C4-2B (cell line): ENCODE data around the gene MTA3.

ENCODE experiments used
- ZFX ChIP-seq: fragments of 450-650 bp; IDR thresholded peaks from 2 replicates; pipeline ENCODE4 v1.6.1; 2017
- TF ChIP-seq, protein P1 (sequence below): fragments of 450-650 bp; conservative IDR thresholded peaks from 2 replicates; pipeline ENCODE4 v1.5.1; 2017; ENCODE audit warnings: mild to moderate bottlenecking

DNA sequence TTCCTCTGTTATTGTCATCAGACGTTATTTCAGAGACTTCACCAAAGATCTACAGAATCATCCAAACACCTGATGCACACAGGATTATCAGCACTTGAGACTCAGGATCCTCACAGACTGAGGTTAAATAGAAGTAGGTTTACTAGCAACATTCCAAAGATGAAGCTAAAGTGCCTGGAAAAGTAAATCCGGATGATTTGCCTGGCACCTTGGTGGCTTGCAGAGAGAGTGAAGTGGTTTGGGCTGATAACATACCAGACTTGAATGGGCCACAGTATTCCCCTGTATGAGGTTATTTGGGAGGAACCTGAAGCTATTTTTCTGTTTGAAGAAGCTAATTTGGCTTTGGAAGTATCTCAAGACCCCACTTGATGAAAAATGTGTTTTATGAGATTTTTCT is 144.5 kb downstream of the MTA3 start:
- TF ChIP-seq, protein P1, sequence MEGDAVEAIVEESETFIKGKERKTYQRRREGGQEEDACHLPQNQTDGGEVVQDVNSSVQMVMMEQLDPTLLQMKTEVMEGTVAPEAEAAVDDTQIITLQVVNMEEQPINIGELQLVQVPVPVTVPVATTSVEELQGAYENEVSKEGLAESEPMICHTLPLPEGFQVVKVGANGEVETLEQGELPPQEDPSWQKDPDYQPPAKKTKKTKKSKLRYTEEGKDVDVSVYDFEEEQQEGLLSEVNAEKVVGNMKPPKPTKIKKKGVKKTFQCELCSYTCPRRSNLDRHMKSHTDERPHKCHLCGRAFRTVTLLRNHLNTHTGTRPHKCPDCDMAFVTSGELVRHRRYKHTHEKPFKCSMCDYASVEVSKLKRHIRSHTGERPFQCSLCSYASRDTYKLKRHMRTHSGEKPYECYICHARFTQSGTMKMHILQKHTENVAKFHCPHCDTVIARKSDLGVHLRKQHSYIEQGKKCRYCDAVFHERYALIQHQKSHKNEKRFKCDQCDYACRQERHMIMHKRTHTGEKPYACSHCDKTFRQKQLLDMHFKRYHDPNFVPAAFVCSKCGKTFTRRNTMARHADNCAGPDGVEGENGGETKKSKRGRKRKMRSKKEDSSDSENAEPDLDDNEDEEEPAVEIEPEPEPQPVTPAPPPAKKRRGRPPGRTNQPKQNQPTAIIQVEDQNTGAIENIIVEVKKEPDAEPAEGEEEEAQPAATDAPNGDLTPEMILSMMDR: no peak
- no peak for TF ChIP-seq ZFX
